Endothelial cell of umbilical vein (primary cell): ENCODE data around the gene WNT10A. TPM values are rescaled to one million over a fixed set of nuclear protein-coding genes. Genes with fewer than 3 reads are reported as not detected.

Experiments
- BruUV-seq: library from RNA; stranded (reverse); fragments of 400-500 nt; replicated peaks from 2 replicates; lab custom pipeline; 2021; lab: Mats Ljungman, UMichigan
- CTCF ChIA-PET: fragments of 300-600, 350-600 bp; sonication (Branson Sonifier 250); formaldehyde crosslinking; loops from one replicate; lab custom pipeline; 2021; ENCODE audit warnings: antibody characterized with exemption, inconsistent platforms; lab: Charles Lee
- POLR2A ChIA-PET: fragments of 300-600, 350-600 bp; sonication (Branson Sonifier 250); formaldehyde crosslinking; loops from one replicate; lab custom pipeline; 2021; ENCODE audit warnings: antibody characterized with exemption, inconsistent platforms; lab: Charles Lee
- DNase-seq: peaks from one replicate; pipeline ENCODE4 v3.0.0-alpha.2; 2011; ENCODE audit warnings: low read depth, low spot score
- FAIRE-seq: peaks from 2 replicates; lab custom pipeline; 2011; peaks lifted over from hg19 to GRCh38; lab: Jason Lieb, UNC
- H2AFZ ChIP-seq: 2 replicates; pipeline ENCODE4 v1.6.0; 2012; ENCODE audit warnings: low read depth, low read length, control low read depth, inconsistent platforms
- H3K27ac ChIP-seq: 2 replicates; pipeline ENCODE4 v1.5.1; 2011; ENCODE audit warnings: low read depth, mild to moderate bottlenecking, control low read depth, low read length, moderate library complexity; ENCODE audit not compliant: insufficient read depth
- H3K27me3 ChIP-seq, 2 experiments: 2 replicates each; pipeline versions ENCODE4 v1.6.0 to v1.6.1; 2011; ENCODE audit warnings: low read length in 2 of 2, mixed read lengths in 1 of 2; ENCODE audit not compliant: control insufficient read depth in 2 of 2, insufficient read depth in 2 of 2
- H3K36me3 ChIP-seq, 2 experiments: 2 replicates in 1 of 2; 3 replicates in 1 of 2; pipeline ENCODE4 v1.5.1; 2011; ENCODE audit warnings: low read length in 2 of 2, mild to moderate bottlenecking in 1 of 2, moderate library complexity in 1 of 2; ENCODE audit not compliant: control insufficient read depth in 2 of 2, insufficient read depth in 2 of 2; ENCODE audit errors: extremely low read depth in 1 of 2
- H3K4me1 ChIP-seq: 3 replicates; pipeline ENCODE4 v1.5.1; 2011; ENCODE audit warnings: mild to moderate bottlenecking, low read length; ENCODE audit not compliant: control insufficient read depth, insufficient read depth; ENCODE audit errors: extremely low read depth
- H3K4me2 ChIP-seq: 2 replicates; pipeline ENCODE4 v1.6.1; 2011; ENCODE audit warnings: low read length, control low read depth, mixed read lengths; ENCODE audit not compliant: insufficient read depth
- H3K4me3 ChIP-seq, 3 experiments: fragments of 200-600 bp in 1 of 3; sonication (generic), shearing (Covaris generic) in 1 of 3; replicated peaks in 1 of 3; 2 replicates each; pipeline ENCODE4 v1.5.1; 2011 to 2016; ENCODE audit warnings: control low read depth in 3 of 3, low read length in 3 of 3, mild to moderate bottlenecking in 2 of 3, inconsistent platforms in 1 of 3, low read depth in 1 of 3, moderate library complexity in 1 of 3; ENCODE audit not compliant: insufficient read depth in 1 of 3
- H3K79me2 ChIP-seq: 2 replicates; pipeline ENCODE4 v1.6.0; 2012; ENCODE audit warnings: low read length, inconsistent platforms; ENCODE audit not compliant: control insufficient read depth, insufficient read depth
- H3K9ac ChIP-seq: replicated peaks from 2 replicates; pipeline ENCODE3; 2011; ENCODE audit warnings: low read length, control low read depth; ENCODE audit not compliant: insufficient read depth; ENCODE audit errors: extremely low read depth
- H3K9me1 ChIP-seq: replicated peaks from 3 replicates; pipeline ENCODE4 v1.6.0; 2011; ENCODE audit warnings: mild to moderate bottlenecking, low read length; ENCODE audit not compliant: control insufficient read depth, insufficient read depth; ENCODE audit errors: extremely low read depth
- H3K9me3 ChIP-seq: replicated peaks from 2 replicates; pipeline ENCODE4 v1.5.1; 2012; ENCODE audit warnings: low read length, inconsistent platforms; ENCODE audit not compliant: control insufficient read depth, insufficient read depth
- H4K20me1 ChIP-seq: replicated peaks from 2 replicates; pipeline ENCODE3; 2011; ENCODE audit warnings: mild to moderate bottlenecking, low read length; ENCODE audit not compliant: control insufficient read depth, insufficient read depth; ENCODE audit errors: extremely low read depth
- CTCF ChIP-seq, 2 donors: IDR thresholded peaks; 1 replicate in 1 of 2; 2 replicates in 1 of 2; pipeline ENCODE4 v1.5.1; 2011; ENCODE audit warnings: low read length in 2 of 2, mild to moderate bottlenecking in 2 of 2, moderate library complexity in 2 of 2, control low read depth in 1 of 2, inconsistent platforms in 1 of 2, low read depth in 1 of 2; ENCODE audit not compliant: insufficient read depth in 1 of 2; ENCODE audit errors: extremely low read depth in 1 of 2
- EZH2 ChIP-seq: IDR thresholded peaks from 2 replicates; pipeline ENCODE4 v1.6.1; 2012; ENCODE audit warnings: borderline replicate concordance, low read depth, mild to moderate bottlenecking, moderate library complexity, low read length, inconsistent platforms; ENCODE audit not compliant: severe bottlenecking
- FOS ChIP-seq: IDR thresholded peaks from 2 replicates; pipeline ENCODE4 v1.6.1; 2011; ENCODE audit warnings: mild to moderate bottlenecking, low read length, moderate library complexity, borderline replicate concordance; ENCODE audit not compliant: insufficient read depth
- GATA2 ChIP-seq: IDR thresholded peaks from 2 replicates; pipeline ENCODE4 v1.7.0; 2011; ENCODE audit warnings: low read depth, mild to moderate bottlenecking, moderate library complexity, mixed read lengths, low read length; ENCODE audit not compliant: insufficient read length, insufficient read depth
- JUN ChIP-seq: IDR thresholded peaks from 2 replicates; pipeline ENCODE4 v1.6.1; 2011; ENCODE audit warnings: borderline replicate concordance, low read depth; ENCODE audit not compliant: insufficient read length, insufficient read depth
- MAX ChIP-seq: IDR thresholded peaks from 2 replicates; pipeline ENCODE4 v1.6.1; 2011; ENCODE audit not compliant: insufficient read depth, insufficient read length
- MYC ChIP-seq: IDR thresholded peaks from one replicate; pipeline ENCODE4 v1.6.1; 2011; ENCODE audit warnings: mild to moderate bottlenecking, low read depth, low read length
- POLR2A ChIP-seq: IDR thresholded peaks from 2 replicates; pipeline ENCODE4 v1.6.1; 2012; ENCODE audit warnings: low read depth, mild to moderate bottlenecking, control low read depth, low read length
- POLR2AphosphoS5 ChIP-seq: IDR thresholded peaks from 2 replicates; pipeline ENCODE4 v1.6.1; 2012; ENCODE audit warnings: low read depth, mild to moderate bottlenecking, control low read depth, low read length, moderate library complexity; ENCODE audit not compliant: insufficient read depth
- dilution Hi-C: fragments of 300-500 bp; cut with MboI; formaldehyde crosslinking; loops from one replicate; pipeline ENCODE4 v1.15.0; 2019; ENCODE audit warnings: low sequenced_read_pairs; ENCODE audit not compliant: extremely low pct_ligation_motif_present
- intact Hi-C: fragments of 100-400 bp; cut with micrococcal nuclease; formaldehyde crosslinking; loops from one replicate; pipeline ENCODE4 v1.10.0; 2022
- polyA plus RNA-seq, 4 experiments: library from polyadenylated mRNA; depleted of rRNA in 3 of 4; stranded (reverse) in 3 of 4; unstranded in 1 of 4; fragments of >200 nt; gene quantifications; 2 replicates each; pipeline versions ENCODE4 v1.2.1 to v1.2.3, GENCODE V29; 2011 to 2012; ENCODE audit warnings: missing spikeins in 1 of 4
- total RNA-seq: library from RNA; stranded (reverse); gene quantifications from 2 replicates; pipeline ENCODE4 v1.2.3, GENCODE V29; 2021

WNT10A gene
- total and polyA plus RNA-seq, 2 donors (not counting 3 experiments of a cell fraction or from before 2014, with no cell fraction given): not detected

- TF ChIP-seq MAX: no peak
- TF ChIP-seq POLR2AphosphoS5: no peak
- TF ChIP-seq EZH2: no peak
- no peak for TF ChIP-seq FOS
- no peak for TF ChIP-seq POLR2A
- no peak for TF ChIP-seq GATA2
- TF ChIP-seq JUN: no peak
- no peak for TF ChIP-seq CTCF (IDR thresholded peaks at IDR 0.05; ENCODE audit: extremely low read depth in 1 of 2, insufficient read depth in 1 of 2, low read depth in 1 of 2, low read length in 2 of 2)
- no peak for TF ChIP-seq MYC
- H3K4me2 ChIP-seq: no peak overlapping the region
- no TSS peak for BruUV-seq
- intact Hi-C loops (no loop called here), dilution Hi-C loops (no loop called here)
- H3K27ac ChIP-seq: no peak overlapping the region
- no peaks in the 10 kb centered on the region for H3K4me1 ChIP-seq
- H3K27me3 ChIP-seq: peaks cover 54 to 77% of the 10 kb centered on the region in 2 experiments
- H3K9me3 ChIP-seq: no peaks in the 10 kb centered on the region
- no peak for FAIRE-seq
- no peaks in the 10 kb centered on the region for H3K79me2 ChIP-seq
- H3K4me3 ChIP-seq: no peak overlapping the region
- H2AFZ ChIP-seq: no peak overlapping the region
- H3K9me1 ChIP-seq: no peaks in the 10 kb centered on the region
- no peaks in the 10 kb centered on the region for H3K36me3 ChIP-seq
- ChIA-PET POLR2A (no interaction called here), CTCF (interaction anchor here (1.0 to 7.8 kb wide), 8 partner anchors 10 to 93 kb away, joined by 3 to 103 read pairs (median 4); partner anchors contain the start of gene CDK5R2)
- no peaks in the 10 kb centered on the region for H4K20me1 ChIP-seq
- H3K9ac ChIP-seq: no peak overlapping the region
- no peak for DNase-seq
These were observed 6.4 kb downstream of the WNT10A start for GRCh38 chr2:218887079-218887478.
